Astrocyte of the cerebellum (primary cell): Measurements from ENCODE around the gene ZNF169.

Source experiments
- DNase-seq: peaks from one replicate; pipeline ENCODE4 v3.0.0-alpha.2; 2011; ENCODE audit warnings: low read depth
- H3K4me3 ChIP-seq: 2 replicates; pipeline ENCODE4 v1.5.1; 2011; ENCODE audit warnings: mild to moderate bottlenecking, low read depth, low read length, moderate library complexity
- in situ Hi-C: cut with HindIII; loops from 2 replicates; pipeline ENCODE4 v1.10.0; 2017; ENCODE audit warnings: low sequenced_read_pairs
- TF ChIP-seq, protein P1 (sequence below): IDR thresholded peaks from 2 replicates; pipeline ENCODE4 v1.5.1; 2012; ENCODE audit warnings: low read length, low read depth, moderate library complexity, mild to moderate bottlenecking; ENCODE audit errors: missing control alignments

Gene ZNF169

DNA sequence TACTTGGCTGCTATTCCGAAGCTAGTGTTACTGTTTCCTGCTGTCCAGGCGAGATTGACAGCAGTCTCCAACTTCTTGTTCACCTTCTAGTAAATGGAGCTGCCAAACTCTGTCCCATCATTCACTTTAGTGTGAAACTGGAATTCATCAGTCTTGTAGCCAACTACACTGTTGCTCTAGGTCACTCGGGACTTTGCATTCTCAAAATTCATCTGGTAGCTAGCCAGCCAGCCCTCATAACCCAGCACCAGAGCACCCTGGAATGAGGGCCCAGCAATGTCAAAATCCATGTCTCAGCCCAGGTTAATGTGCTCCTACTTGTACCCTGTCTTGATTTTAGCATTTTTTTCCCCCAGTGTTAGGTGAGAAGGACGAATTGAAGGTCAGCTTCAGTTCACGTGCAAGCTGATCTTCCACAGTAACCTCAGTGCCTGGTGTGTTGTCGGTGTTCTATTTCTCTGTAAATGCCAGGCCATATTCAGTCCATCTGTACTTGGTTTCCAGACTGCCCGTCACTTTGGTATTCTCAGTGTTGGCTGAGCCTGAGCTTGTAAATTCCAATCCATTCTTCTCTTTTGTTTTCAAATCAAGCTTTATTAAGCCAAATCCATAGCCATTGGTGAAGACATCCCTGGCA is 28.9 kb downstream of the ZNF169 start:
- in situ Hi-C loops = no loop called here
- DNase-seq = no peak
- no peak overlapping the region for H3K4me3 ChIP-seq
- TF ChIP-seq, protein P1, sequence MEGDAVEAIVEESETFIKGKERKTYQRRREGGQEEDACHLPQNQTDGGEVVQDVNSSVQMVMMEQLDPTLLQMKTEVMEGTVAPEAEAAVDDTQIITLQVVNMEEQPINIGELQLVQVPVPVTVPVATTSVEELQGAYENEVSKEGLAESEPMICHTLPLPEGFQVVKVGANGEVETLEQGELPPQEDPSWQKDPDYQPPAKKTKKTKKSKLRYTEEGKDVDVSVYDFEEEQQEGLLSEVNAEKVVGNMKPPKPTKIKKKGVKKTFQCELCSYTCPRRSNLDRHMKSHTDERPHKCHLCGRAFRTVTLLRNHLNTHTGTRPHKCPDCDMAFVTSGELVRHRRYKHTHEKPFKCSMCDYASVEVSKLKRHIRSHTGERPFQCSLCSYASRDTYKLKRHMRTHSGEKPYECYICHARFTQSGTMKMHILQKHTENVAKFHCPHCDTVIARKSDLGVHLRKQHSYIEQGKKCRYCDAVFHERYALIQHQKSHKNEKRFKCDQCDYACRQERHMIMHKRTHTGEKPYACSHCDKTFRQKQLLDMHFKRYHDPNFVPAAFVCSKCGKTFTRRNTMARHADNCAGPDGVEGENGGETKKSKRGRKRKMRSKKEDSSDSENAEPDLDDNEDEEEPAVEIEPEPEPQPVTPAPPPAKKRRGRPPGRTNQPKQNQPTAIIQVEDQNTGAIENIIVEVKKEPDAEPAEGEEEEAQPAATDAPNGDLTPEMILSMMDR = no peak

DNA sequence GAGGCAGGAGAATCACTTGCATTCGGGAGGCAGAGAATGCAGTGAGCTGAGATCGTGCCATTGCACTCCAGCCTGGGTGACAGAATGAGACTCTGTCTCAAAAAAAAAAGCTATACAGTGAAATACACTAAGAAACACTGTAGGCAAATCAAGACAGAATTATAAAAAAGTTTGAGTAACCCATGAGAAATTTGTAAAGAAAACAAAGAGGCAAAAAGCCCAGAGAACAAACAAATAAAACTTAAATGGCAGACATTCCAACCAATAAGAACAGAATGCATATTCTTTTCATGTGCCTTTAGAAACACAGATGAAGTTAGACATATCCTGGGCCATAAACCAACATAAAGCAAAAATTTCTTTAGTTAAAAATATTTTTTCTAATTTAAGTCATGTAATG is 30.6 kb downstream of the ZNF169 start:
- TF ChIP-seq, protein P1 = no peak
- no peak overlapping the region for H3K4me3 ChIP-seq
- in situ Hi-C loops = no loop called here
- DNase-seq = no peak

DNA sequence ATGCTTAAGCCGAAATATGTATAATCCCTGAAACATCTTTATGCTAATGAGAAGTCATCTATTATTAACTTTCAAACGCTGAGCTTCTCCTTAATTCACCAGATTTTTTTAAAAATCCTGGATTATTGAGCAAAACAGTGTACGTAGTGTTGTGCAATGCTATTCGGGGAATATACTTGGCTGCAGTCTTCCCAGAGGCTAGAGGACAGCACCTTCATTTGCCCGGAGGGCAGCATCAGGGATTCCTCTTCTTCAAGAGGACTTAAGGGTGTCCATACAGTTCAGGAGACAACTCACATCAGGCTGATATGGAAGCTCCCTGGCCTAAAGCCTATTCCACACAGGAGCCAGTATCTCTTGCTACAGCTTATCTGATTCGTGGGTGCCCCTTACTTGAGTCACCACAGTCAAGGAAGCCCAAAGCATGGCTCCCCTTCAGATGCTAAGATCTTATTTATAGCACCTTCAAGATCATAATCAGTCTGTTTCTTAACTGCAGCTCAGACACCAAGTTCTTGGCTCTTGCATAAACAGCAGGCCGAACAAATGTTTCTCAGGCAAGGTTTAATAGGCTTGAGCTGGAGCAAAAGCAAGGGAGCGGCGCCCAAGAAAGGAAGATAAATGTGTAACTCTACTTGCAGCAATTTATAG is 40.0 kb downstream of the ZNF169 start:
- H3K4me3 ChIP-seq = no peak overlapping the region
- no peak for DNase-seq
- in situ Hi-C loops = no loop called here
- TF ChIP-seq, protein P1 = no peak

DNA sequence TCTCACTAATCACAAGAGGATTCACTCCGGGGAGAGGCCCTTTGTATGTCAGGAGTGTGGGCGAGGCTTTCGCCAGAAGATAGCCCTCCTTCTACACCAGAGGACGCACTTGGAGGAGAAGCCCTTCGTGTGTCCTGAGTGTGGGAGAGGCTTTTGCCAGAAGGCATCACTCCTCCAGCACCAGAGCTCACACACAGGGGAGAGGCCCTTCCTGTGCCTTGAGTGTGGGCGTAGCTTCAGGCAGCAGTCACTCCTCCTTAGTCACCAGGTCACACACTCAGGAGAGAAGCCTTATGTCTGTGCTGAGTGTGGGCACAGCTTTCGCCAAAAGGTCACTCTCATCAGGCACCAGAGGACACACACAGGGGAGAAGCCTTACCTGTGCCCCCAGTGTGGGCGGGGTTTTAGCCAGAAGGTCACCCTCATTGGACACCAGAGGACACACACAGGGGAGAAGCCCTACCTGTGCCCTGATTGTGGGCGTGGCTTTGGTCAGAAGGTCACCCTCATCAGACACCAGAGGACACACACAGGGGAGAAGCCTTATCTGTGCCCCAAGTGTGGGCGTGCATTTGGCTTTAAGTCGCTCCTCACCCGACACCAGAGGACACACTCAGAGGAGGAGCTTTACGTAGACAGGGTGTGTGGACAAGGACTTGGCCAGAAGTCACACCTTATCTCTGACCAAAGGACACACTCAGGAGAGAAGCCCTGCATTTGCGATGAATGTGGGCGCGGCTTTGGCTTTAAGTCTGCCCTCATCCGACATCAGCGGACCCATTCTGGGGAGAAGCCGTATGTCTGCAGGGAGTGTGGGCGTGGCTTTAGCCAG is 41.6 kb downstream of the ZNF169 start:
- no peak overlapping the region for H3K4me3 ChIP-seq
- no peak for DNase-seq
- in situ Hi-C loops = no loop called here
- TF ChIP-seq, protein P1 = no peak

DNA sequence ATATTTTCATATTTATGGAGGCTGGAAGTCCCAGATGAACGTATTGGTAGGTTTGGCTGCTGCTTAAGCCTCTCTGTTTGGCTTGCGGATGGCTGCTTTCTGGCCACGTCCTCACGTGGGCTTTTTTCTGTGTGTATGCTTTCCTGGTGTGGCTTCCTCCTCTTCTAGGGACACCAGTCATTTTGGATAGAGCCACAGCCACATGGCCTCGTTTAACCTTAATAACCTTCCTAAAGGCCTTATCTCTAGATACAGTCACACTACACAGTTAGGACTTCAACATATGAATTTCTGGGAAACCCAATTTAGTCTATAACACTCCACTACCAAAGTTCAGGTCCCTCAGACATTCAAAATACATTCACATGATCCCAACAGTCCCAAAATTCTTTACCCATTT is 42.5 kb downstream of the ZNF169 start:
- no peak for DNase-seq
- no peak overlapping the region for H3K4me3 ChIP-seq
- in situ Hi-C loops = no loop called here
- TF ChIP-seq, protein P1 = no peak

DNA sequence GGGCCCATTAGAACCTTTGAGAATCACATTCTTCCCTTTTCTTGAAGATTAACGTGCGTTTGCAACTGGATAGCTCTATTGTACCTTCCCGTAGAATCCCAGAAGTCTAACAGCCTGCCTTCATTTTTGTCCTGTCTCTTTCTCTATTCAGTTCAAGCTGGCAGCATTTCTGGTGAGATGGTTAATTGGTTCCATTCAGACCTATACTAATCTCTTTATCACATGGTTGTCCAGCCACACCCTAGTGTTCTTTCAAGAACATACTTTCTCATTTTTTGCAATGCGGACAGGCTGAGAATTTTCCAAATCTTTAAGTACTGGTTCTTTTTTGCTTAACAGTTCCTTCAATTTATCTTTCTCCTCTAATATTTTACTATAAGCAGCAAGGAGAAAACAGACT is 43.3 kb downstream of the ZNF169 start:
- no peak for DNase-seq
- H3K4me3 ChIP-seq = no peak overlapping the region
- in situ Hi-C loops = no loop called here
- TF ChIP-seq, protein P1 = no peak
